NCI-H748 (cell line): ENCODE measurements around the gene CELF5.
"Not testable (repeated sequence)": the region's sequence is repeated elsewhere in the genome, so short reads cannot be mapped to it uniquely, and the experiment has no call there.

Experiments used
- DNase-seq: peaks from one replicate; lab custom pipeline; 2025; ENCODE audit not compliant: unreplicated experiment; lab: John Stamatoyannopoulos, UW

CELF5 gene

DNA sequence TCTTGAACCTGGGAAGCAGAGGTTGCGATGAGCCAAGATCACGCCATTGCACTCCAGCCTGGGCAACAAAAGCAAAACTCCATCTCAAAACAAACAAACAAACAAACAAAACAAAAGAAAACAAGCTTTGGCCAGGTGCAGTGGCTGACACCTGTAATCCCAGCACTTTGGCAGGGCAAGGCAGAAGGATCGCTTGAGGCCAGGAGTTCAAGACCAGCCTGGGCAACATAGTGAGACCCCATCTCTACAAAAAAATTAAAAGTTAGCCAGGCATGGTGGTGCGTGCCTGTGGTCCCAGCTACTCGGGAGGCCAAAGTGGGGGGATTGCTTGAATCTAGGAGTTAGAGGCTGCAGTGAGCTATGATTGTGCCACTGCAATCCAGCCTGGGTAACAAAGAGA is 64.0 kb downstream of the CELF5 start:
- DNase-seq = not testable (repeated sequence)

DNA sequence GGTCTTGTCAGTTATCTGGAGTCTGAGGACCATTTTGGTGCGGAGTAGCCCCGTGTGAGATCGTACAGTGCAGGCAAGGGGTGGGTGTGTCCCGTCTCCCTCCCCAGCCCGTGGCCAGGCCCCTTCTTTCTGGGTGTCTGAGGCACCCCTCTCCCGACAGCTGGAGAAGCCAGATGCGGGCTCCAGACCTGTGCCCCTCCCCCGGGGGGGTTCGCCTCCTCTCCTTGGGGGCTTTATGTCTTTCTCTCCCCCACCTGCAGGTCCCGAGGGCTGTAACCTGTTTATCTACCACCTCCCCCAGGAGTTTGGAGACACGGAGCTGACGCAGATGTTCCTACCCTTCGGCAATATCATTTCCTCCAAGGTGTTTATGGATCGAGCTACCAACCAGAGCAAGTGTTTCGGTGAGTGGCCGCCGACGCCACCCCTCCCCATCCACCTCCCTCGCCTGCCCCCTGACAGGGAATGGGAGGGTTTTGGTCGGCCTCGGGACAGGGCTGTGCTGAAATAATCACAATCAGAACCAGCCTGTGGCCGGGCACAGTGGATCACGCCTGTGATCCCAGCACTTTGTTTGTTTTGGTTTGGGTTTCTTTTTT is 65.6 kb downstream of the CELF5 start:
- no peak for DNase-seq

DNA sequence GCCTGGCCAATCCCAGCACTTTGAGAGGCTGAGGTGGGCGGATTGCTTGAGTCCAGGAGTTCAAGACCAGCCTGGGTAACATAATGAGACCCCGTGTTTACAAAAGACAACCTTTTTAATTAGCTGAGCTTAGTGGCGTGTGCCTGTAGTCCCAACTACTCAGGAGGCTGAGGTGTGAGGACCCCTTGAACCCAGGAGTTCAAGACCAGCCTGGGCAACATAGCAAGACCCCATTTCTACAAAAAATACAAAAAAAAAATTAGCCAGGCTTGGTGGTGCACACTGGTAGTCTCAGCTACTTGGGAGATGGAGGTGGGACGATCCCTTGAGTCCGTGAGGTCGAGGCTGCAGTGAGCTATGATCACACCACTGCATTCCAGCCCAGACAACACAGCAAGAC is 66.4 kb downstream of the CELF5 start:
- not testable (repeated sequence) for DNase-seq

DNA sequence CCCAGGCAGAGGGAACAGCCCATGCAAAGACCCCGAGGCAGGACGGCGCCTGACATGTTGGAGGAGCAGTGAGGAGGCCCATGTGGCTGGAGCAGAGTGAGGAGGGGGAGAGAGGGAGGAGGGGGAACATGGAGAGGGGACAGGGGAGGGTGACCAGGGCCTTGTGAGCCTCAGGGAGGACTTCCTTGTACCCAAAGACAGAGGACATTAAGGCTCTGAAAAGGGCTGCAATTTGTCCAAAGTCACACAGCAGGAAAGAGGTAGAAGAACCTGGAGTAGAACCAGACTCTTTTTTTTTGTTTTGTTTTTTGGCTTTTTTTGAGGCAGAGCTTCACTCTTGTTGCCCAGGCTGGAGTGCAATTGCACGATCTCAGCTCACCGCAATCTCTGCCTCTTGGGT is 67.2 kb downstream of the CELF5 start:
- no peak for DNase-seq

DNA sequence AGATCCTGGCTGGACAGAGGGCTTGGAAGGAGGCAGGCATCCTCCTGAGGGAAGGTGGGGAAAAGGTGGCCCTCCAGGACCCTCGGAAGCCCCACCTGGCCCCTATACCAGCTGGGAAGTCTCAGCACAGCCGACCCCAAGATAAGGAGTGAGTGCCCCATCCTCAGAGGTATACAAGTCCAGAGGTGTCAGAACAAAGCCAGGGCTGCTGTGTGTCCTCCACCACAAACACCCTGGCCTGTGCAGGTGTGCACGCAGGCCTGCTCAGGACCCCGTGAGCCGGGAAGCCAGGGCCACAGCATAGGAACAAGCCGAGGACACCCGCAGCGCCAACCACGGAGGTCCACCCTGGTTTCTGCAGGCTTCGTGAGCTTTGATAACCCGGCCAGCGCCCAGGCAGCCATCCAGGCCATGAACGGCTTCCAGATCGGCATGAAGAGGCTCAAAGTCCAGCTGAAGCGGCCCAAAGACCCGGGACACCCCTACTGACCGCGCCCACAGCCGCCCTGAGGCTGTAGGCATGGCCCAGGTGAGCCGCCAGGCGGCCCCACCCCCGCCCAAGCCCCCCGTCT is 68.6 kb downstream of the CELF5 start:
- DNase-seq = no peak

DNA sequence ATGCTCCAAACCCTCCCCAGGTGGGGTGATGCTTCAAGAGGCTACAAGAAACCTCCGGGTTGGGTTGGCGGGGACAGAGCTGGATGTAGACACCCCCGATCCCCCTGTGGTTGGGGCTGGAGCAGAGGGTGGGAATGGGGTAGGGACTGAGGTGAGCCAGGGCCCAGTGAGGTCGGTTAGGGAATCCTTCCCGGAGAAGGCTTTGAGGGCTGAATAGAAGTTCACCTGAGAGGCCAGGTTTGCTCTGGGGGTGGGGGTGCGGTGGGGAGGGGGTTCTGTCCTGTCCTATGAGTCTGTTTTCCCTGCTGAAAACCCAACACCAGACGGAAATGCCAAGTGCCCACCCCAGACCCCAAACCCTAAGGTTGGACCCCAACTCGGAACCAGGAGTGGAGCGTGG is 69.1 kb downstream of the CELF5 start:
- no peak for DNase-seq

DNA sequence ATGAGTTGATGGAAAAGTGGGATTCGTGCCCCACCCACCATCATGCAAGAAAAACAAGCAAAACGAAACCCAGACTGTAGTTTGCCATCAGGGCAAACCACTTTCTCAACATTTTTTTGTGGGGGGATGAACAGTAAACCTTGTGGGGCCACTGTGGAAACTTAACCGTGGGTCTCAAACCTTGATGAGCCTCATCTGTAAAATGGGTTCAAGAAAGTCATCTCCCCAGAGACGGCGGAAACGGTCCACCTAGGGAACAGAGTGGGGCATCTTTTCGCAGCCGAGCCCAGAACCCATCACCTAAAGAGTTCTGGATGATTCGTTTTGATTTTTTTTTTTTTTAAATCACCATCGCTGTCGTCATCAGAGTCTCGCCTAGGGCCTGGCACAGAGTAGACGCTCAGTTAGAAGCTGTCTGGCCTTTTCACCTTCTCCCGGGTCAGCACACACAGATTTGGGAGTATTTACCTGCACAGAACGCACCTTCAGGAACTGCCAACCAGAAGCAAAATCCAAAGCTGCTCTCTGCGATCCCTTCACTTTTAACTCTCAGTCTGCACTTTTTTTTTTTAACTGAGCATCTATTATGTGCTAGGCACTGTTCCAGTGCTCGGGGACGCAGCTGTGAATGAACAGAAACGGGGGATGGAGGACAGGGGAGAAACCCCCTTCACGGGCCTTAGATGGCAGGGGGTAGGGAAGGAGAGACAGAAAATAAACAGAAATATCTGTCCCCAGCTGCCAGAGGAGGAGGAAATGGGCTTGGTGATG is 69.8 kb downstream of the CELF5 start:
- DNase-seq = no peak

DNA sequence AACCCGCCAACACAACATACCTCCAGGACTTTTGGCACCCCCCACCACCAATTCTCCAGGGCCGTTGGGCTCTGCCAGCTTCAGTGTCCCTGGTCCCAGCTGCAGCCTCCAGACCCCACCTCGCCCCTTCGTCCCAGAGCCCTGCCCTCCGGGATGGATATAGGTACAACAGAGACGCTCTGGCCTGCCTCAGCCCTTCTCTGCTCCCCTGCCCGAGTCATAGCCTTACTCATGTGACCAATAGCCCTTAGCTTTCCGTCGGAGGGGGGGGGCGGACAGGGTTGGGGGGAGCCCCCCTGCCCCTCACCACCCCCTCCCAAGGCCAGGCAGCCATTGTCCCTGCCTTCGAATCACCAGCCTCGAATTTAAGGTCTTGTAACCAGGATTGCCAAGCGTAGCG is 71.1 kb downstream of the CELF5 start:
- no peak for DNase-seq

DNA sequence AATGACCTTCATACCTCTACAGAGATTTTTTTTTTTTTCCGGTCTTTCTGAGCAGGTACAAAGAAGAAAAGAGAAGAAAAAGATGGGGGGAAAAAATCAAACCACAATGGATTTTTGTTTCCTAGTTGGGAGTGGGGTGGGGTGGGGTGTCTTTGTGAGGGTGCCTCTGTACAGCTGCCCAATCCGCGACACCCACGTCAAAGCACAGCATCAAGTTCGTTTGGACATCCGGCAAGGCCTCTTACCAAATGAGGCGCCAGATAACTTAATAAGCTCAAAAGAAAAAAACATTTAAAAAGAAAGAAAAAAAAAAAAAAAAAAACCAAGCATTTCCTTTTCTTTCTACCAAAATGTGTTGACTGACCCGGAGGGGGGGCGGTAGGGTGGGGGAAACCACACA is 71.6 kb downstream of the CELF5 start:
- DNase-seq = no peak

DNA sequence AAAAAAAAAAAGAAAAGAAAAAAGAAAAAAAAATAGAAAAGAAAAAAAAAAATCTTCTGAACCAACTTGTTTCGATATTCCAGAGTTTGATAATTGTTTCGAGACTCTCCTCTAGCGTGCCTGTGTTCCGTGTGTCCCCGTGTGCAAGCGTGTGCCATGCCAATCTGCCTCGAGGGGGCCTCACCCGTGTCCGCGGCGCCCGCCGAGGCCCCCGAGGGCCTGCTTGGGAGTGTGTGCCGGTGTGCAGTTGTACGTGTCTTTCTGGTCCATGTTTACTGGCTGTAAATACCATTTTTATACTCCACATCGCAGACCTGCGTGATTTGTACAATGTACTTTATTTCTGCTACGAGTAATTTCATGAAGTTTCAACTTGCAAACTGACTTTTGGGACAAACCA is 72.0 kb downstream of the CELF5 start:
- DNase-seq = no peak

DNA sequence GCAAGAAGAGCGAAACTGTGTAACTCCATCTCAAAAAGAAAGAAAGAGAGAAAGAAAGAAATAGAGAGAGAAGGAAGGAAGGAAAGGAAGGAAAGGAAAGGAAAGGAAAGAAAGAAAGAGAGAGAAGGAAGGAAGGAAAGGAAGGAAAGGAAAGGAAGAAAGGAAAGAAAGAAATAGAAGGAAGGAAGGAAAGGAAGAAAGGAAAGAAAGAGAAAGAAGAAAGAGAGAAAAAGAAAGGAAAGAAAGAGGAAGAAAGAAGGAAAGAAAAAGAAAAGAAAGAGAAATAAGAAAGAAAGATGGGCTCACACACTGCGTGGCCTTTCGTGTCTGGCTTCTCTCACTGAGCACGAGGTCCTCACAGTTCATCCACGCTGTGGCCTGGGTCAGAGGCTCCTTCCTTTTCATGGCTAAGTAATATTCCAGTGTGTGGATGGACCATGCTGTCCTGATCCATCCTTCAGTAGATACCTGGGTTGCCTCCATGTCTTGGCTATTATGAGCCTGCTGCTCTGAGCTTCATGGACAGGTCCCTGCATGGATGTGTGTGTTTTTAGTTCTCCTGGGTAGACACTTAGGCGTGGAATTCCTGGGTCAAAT is 74.5 kb downstream of the CELF5 start:
- DNase-seq = no peak

DNA sequence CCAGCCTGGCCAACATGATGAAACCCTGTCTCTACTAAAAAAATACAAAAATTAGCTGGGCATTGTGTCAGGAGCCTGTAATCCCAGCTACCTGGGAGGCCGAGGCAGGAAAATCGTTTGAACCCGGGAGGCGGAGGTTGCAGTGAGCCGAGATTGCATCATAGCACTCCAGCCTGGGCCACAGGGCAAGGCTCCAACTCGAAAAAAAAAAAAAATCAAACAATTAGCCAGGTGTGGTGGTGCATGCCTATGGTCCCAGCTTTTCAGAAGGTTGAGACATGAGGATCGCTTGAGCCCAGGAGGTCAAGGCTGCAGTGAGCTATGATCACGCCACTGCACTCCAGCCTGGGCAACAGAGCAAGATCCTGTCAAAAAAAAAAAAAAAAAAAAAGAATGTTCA is 76.1 kb downstream of the CELF5 start:
- DNase-seq = not testable (repeated sequence)

DNA sequence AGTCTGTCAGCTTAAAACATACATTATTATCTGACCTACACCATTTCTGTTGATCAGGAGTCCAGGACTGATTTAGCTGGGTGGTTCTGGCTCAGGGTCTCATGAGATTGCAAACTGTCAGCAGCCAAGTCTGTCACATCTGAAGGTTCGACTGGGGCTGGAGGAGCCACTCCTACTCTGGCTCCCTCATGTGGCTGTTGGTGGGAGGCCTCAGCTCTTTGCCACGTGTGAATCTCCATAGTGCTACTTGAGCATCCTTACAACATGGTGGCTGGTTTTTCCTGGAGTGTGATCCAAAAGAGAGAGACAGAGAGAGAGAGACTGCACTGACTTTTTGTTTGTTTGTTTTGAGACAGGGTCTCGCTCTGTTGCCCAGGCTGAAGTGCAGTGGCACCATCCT is 78.3 kb downstream of the CELF5 start:
- DNase-seq = peak; percentile 4

DNA sequence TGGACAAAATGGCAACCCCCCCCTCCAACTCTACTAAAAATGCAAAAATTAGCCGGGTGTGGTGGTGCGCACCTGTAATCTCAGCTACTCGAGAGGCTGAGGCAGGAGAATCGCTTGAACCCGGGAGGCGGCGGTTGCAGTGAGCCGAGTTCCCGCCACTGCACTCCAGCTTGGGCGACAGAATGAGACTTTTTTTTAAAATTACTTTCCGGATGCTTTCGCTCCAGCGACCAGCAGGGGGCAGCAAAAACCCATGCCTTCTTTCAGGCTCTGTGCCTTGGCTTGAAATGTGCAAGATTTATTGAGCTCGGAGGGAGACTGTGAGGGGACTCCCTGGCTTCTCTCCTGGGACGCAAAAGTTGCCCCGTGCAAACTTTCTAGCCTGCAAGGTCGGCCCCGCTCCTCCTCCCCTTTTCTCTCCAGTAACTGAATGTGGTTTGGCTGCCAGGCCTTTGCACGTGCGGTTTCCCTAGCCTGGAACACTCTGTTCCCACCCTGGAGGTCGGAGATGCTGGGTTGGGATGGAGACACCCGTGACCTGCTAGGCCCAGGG is 80.5 kb downstream of the CELF5 start:
- peak; percentile 48 for DNase-seq

DNA sequence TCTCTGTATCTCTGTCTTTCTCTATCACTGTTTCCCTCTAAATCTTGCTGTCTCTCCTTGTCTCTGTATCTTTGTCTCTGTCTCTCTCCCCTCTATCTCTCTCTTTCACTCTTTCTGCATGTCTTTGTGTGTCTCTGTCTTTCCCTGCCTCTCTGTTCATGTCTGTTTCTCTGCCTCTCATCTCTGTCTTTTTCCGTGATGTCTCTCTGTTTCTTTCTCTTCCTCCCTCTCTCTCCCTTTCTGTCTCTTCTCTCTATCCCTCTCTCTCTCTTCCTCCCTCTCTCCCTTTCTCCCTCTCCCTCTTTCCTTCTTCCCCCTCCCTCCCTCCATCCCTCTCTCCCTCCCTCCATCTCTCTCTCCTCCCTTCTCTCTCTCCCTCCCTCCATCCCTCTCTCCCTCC is 85.3 kb downstream of the CELF5 start:
- DNase-seq = no peak

DNA sequence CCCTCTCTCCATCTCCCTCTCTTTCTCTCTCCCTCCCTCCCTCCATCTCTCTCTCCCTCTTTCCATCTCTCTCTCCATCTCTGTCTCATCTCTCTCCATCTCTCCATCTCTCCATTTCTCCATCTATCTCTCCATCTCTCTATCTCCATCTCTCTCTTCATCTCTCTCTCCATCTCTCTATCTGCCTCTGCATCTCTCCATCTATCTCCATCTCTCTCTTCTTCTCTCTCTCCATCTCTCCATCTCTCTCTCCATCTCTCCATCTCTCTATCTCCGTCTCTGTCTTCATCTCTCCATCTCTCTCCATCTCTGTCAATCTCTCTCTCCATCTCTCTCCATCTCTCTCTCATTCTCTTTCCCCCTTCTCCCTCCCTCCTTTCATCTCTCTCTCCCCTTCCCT is 85.8 kb downstream of the CELF5 start:
- DNase-seq = no peak

DNA sequence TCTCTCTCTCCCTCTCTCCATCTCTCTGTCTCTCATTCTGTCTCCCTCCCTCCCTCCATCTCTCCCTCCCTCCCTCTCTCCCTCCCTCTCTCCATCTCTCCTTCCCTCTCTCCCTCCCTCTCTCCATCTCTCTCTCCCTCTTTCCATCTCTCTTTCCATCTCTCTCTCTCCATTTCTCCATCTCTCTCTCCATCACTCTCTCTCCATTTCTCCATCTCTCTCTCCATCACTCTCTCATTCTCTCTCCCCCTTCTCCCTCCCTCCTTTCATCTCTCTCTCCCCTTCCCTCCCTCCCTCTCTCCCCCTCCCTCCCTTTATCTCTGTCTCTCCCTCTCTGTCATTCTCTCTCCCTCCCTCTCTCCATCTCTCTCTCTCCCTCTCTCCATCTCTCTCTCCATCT is 86.2 kb downstream of the CELF5 start:
- no peak for DNase-seq

DNA sequence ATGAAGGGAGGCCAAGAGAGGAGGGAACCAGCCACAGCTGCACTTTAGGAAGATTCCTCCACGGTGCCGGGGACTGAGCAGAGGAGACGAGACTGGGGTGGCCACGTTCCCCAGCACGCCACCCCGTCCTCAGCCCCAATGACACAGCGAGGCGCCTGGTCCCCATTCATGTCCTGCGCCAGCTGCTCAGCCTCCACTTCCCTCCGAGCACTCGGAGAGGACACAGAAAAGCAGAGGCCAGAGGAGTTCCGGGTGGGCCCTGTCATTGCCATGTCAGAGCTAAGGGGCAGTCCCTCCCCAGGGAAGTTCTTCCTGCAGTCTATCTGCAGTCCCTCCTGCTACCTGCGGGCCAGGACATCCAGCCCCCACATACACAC is 88.7 kb downstream of the CELF5 start:
- DNase-seq = no peak

DNA sequence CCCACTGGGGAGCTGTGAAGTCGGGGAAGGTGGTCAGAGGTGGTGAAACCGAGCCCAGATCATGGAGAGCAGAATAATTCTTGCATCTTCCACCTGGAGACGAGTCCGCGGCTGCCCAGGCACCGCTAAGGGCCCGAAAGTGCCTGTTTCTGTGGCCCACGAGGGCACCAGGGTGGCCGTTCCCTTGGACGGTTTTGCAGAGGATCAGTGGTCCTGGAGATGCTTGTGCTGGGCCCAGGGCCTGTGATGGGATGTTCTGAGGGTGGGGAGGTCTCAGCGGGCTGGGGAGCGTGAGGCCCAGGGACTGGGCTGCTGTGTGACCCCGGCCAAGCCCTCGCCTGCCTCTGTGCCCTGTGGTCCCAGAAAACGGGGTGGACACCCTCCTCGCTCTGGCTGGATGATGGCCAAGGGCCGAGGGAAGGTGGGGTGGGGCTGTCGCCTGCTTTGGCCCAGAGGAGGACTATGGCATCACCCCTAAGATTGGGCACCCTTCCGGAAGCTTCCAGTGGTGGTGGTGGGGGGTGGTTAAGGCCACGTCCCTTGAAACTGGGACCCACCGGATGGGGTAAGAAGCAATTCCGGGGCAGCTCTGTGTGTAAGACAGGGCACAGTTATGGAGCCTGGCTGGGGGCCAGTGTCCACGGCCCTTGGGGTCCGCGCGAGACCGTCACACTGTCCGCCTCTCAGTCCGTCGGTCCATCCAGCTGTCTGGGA is 90.7 kb downstream of the CELF5 start:
- DNase-seq = no peak

DNA sequence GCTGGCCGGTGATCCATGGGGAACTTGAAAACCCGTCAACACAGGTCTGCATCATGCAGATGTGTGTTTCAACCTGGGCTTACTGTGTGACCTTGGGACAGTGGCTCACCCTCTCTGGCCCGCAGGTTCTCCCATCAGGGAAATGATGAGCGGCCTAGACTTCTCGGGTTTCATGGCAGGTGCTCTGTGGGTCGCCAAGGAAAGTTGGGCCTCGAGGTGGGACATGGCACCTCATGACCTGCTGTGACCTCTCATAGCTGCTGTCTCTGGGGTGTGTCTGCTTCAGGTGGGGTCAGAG is 91.2 kb downstream of the CELF5 start:
- no peak for DNase-seq

DNA sequence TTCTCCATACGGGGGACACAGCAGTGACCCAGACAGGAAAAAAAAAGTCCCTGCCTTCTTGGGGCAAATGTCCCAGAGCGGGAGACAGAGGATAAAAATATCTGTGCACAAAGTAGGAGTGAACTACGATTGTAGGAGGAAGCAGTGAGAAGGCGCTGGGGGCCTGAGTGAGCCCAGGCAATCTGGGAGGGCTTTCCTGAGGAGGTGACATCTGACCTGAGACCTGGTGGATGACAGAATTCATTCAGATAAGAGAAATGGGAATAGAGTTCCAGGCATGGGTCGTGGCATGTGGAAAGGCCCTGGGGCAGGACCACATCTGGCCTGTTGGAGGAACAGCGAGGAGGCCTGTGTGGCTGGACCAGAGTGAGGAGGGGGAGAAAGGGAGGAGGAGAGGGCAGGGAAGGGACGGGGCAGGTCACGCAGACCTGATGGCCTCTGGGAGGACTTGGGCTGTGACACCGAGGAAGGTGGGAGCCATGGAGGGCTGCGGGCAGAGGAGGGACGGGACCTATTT is 91.7 kb downstream of the CELF5 start:
- no peak for DNase-seq
